A673 (cell line): Measurements from ENCODE around the gene CD200R1.

ENCODE experiments used
- CTCF ChIP-seq: fragments of 300-800, 200-600 bp; sonication (generic); conservative IDR thresholded peaks from 2 replicates; pipeline ENCODE4 v1.5.1; 2017; ENCODE audit warnings: low read depth, mild to moderate bottlenecking, antibody characterized with exemption, low read length, moderate library complexity, mixed read lengths
- EZH2 ChIP-seq: fragments of 200-600 bp; sonication (generic); IDR thresholded peaks from 2 replicates; pipeline ENCODE4 v1.6.1; 2017; ENCODE audit warnings: borderline replicate concordance, low read depth, mild to moderate bottlenecking, mixed read lengths, antibody characterized with exemption, low read length; ENCODE audit not compliant: poor library complexity, severe bottlenecking

- TF ChIP-seq EZH2 (no peak), CTCF (no peak)
These were observed 8.3 kb downstream of the CD200R1 start for GRCh38 chr3:112966633-112967032.
